Measurements from ENCODE around the gene FGF2.

Gene FGF2

GRCh38 chr4:122815248-122815647 is 11.4 kb upstream of the FGF2 start:
- H3K27me3 ChIP-seq (ENCODE audit: insufficient read depth, poor library complexity, severe bottlenecking), result no peaks in the 10 kb centered on the region
- TF ChIP-seq CTCF (IDR thresholded peaks at IDR 0.05; ENCODE audit: insufficient read depth, low read length) (no peak), POLR2AphosphoS5 (IDR thresholded peaks at IDR 0.05; ENCODE audit: low read depth) (no peak), GABPA (IDR thresholded peaks at IDR 0.05; ENCODE audit: low read depth) (no peak), SPI1 (IDR thresholded peaks at IDR 0.05; ENCODE audit: borderline replicate concordance, low read depth) (no peak)
- TF ChIP-seq, protein P1, sequence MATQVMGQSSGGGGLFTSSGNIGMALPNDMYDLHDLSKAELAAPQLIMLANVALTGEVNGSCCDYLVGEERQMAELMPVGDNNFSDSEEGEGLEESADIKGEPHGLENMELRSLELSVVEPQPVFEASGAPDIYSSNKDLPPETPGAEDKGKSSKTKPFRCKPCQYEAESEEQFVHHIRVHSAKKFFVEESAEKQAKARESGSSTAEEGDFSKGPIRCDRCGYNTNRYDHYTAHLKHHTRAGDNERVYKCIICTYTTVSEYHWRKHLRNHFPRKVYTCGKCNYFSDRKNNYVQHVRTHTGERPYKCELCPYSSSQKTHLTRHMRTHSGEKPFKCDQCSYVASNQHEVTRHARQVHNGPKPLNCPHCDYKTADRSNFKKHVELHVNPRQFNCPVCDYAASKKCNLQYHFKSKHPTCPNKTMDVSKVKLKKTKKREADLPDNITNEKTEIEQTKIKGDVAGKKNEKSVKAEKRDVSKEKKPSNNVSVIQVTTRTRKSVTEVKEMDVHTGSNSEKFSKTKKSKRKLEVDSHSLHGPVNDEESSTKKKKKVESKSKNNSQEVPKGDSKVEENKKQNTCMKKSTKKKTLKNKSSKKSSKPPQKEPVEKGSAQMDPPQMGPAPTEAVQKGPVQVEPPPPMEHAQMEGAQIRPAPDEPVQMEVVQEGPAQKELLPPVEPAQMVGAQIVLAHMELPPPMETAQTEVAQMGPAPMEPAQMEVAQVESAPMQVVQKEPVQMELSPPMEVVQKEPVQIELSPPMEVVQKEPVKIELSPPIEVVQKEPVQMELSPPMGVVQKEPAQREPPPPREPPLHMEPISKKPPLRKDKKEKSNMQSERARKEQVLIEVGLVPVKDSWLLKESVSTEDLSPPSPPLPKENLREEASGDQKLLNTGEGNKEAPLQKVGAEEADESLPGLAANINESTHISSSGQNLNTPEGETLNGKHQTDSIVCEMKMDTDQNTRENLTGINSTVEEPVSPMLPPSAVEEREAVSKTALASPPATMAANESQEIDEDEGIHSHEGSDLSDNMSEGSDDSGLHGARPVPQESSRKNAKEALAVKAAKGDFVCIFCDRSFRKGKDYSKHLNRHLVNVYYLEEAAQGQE (IDR thresholded peaks at IDR 0.05; ENCODE audit: insufficient replicate concordance, low read depth), result no peak
- no peak for DNase-seq (ENCODE audit: low read depth in 1 of 2, low spot score in 1 of 2)
- no peak overlapping the region for H3K4me3 ChIP-seq (replicated peaks; ENCODE audit: insufficient read depth, low read length)
- no peak overlapping the region for H3K27ac ChIP-seq (replicated peaks)

- no peaks in the 10 kb centered on the region for H3K27me3 ChIP-seq (ENCODE audit: insufficient read depth, poor library complexity, severe bottlenecking)
- TF ChIP-seq POLR2AphosphoS5 (IDR thresholded peaks at IDR 0.05; ENCODE audit: low read depth) (no peak), CTCF (IDR thresholded peaks at IDR 0.05; ENCODE audit: insufficient read depth, low read length) (no peak), SPI1 (IDR thresholded peaks at IDR 0.05; ENCODE audit: borderline replicate concordance, low read depth) (no peak), GABPA (IDR thresholded peaks at IDR 0.05; ENCODE audit: low read depth) (no peak)
- TF ChIP-seq, protein P1 (IDR thresholded peaks at IDR 0.05; ENCODE audit: insufficient replicate concordance, low read depth), result no peak
- H3K4me3 ChIP-seq (replicated peaks; ENCODE audit: insufficient read depth, low read length), result no peak overlapping the region
- H3K27ac ChIP-seq (replicated peaks), result no peak overlapping the region
- no peak for DNase-seq (ENCODE audit: low read depth in 1 of 2, low spot score in 1 of 2)
These were observed 10.2 kb upstream of the FGF2 start for GRCh38 chr4:122816476-122816875.

GRCh38 chr4:122819708-122820449 is 6.8 kb upstream of the FGF2 start:
- peaks cover 2% of the 10 kb centered on the region for H3K27me3 ChIP-seq (ENCODE audit: insufficient read depth, poor library complexity, severe bottlenecking)
- DNase-seq (ENCODE audit: low read depth in 1 of 2, low spot score in 1 of 2), result no peak
- H3K27ac ChIP-seq (replicated peaks), result no peak overlapping the region
- TF ChIP-seq GABPA (IDR thresholded peaks at IDR 0.05; ENCODE audit: low read depth) (no peak), CTCF (IDR thresholded peaks at IDR 0.05; ENCODE audit: insufficient read depth, low read length) (no peak), POLR2AphosphoS5 (IDR thresholded peaks at IDR 0.05; ENCODE audit: low read depth) (no peak), SPI1 (IDR thresholded peaks at IDR 0.05; ENCODE audit: borderline replicate concordance, low read depth) (no peak)
- TF ChIP-seq, protein P1 (IDR thresholded peaks at IDR 0.05; ENCODE audit: insufficient replicate concordance, low read depth), result no peak
- H3K4me3 ChIP-seq (replicated peaks; ENCODE audit: insufficient read depth, low read length), result no peak overlapping the region

All from HL-60 (cell line).